Measurements from ENCODE around the gene BNIP1.

- no peak for TF ChIP-seq CTCF (IDR thresholded peaks at IDR 0.05; ENCODE audit: low read depth, low read length)
- no peak for TF ChIP-seq EZH2phosphoT487 (IDR thresholded peaks at IDR 0.05; ENCODE audit: low read depth)
Observed at GRCh38 chr5:173208296-173208695, 64.0 kb downstream of the BNIP1 start.

Data from OCI-LY3 (cell line).